Transverse colon (tissue), 4 donors: ENCODE results near the gene FOCAD. TPM values are rescaled to one million over a fixed set of nuclear protein-coding genes. Genes with fewer than 3 reads are reported as not detected.

Source experiments
- DNase-seq: peaks from one replicate; pipeline ENCODE4 v3.0.0-alpha.2; 2019
- H3K27ac ChIP-seq, 4 donors: fragments of 200-600 bp; sonication (generic); 2 replicates each; pipeline ENCODE4 v1.5.1; 2016 to 2018; ENCODE audit warnings: inconsistent platforms in 4 of 4
- H3K27me3 ChIP-seq: fragments of 200-600 bp; sonication (generic); 2 replicates; pipeline ENCODE4 v1.5.1; 2017; ENCODE audit warnings: inconsistent platforms
- H3K36me3 ChIP-seq, 4 donors: fragments of 200-600 bp; sonication (generic); 2 replicates each; pipeline ENCODE4 v1.5.1; 2017 to 2019; ENCODE audit warnings: inconsistent platforms in 4 of 4
- H3K4me1 ChIP-seq, 4 donors: fragments of 200-600 bp; sonication (generic); 2 replicates each; pipeline ENCODE4 v1.5.1; 2017 to 2020; ENCODE audit warnings: inconsistent platforms in 4 of 4
- H3K4me3 ChIP-seq, 4 donors: fragments of 200-600 bp; sonication (generic); 1 replicate in 1 of 4; 2 replicates in 3 of 4; pipeline versions ENCODE4 v1.5.1 to v1.6.1; 2017 to 2019; ENCODE audit warnings: inconsistent platforms in 4 of 4
- H3K9me3 ChIP-seq, 2 donors: fragments of 200-600 bp; sonication (generic); 2 replicates each; pipeline ENCODE4 v1.5.1; 2017 to 2019; ENCODE audit warnings: inconsistent platforms in 2 of 2
- EP300 ChIP-seq: sonication (generic); formaldehyde crosslinking; IDR thresholded peaks from one replicate; pipeline ENCODE4 v1.6.1; 2017; ENCODE audit warnings: antibody characterized with exemption, low read depth
- POLR2A ChIP-seq: fragments of 450-650 bp; IDR thresholded peaks from one replicate; pipeline ENCODE4 v1.6.1; 2016; ENCODE audit warnings: antibody characterized with exemption, mild to moderate bottlenecking, moderate library complexity
- POLR2AphosphoS5 ChIP-seq, 3 donors: sonication (generic); formaldehyde crosslinking; IDR thresholded peaks; one replicate each; pipeline ENCODE4 v1.6.1; 2016; ENCODE audit warnings: antibody characterized with exemption in 3 of 3
- WGBS, 2 donors: methylation state at CpG; one replicate each; pipeline ENCODE4 v1.1.5; 2018; ENCODE audit warnings: low coverage in 1 of 2; 5-methylcytosine and 5-hydroxymethylcytosine counted together
- in situ Hi-C, 4 donors: fragments of 200-750 bp; cut with MboI; loops; one replicate each; pipeline versions ENCODE4 v1.15.0 to v1.15.1; 2017; ENCODE audit warnings: low sequenced_read_pairs in 3 of 4, low pct_ligation_motif_present in 1 of 4, low pct_unique_long_range_greater_than_20kb in 1 of 4
- intact Hi-C: fragments of 100-400 bp; cut with DNase I; formaldehyde crosslinking; loops from one replicate; pipeline ENCODE4 v1.15.1; 2023; ENCODE audit warnings: low total_unique reads
- total RNA-seq, 4 donors: library from RNA; depleted of rRNA; stranded (reverse); fragments of >200 nt; gene quantifications; one replicate each; pipeline ENCODE4 v1.1.0, GENCODE V29; 2016
- TF ChIP-seq, protein P1 (sequence below), 5 experiments: fragments of 200-600 bp in 3 of 5; fragments of 450-650 bp in 2 of 5; sonication (generic) in 3 of 5; IDR thresholded peaks; 1 replicate in 2 of 5; 2 replicates in 3 of 5; pipeline ENCODE4 v1.5.1; 2016 to 2017; ENCODE audit warnings: antibody characterized with exemption in 5 of 5, inconsistent platforms in 3 of 5, mild to moderate bottlenecking in 2 of 5, moderate library complexity in 1 of 5

The FOCAD gene
- total RNA-seq, 4 donors from 2014 or later, result 7.8 to 41.2 (median 32.0) TPM

DNA sequence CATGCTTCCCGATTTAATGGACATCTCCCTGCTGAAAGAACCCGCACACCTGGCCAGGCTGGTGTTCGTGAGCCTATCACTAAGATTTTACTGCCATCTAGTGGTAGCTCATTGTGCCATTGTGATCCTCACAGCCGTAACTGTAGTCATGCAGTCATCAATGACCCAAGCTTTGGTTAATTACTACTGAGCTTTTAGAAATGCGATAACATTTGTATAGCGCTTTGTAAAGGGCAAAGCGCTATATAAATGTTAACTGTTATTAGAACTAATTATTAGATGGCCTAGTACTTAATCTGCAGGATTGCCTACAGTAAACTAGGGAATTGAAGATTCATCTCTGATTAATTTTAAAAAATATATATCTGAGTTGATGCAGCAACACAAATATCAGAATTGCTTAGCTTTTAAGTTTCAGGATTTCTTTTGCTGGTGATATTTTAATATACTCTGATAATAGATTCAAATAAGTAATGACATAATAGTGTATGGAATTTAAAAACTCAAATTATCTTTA lies 257.2 kb downstream of the FOCAD start:
- no peak overlapping the region for H3K27ac ChIP-seq
- in situ Hi-C loops, result loop anchor here (5.0 to 25.0 kb wide), 7 partner anchors 304 to 1016 kb away; partner anchors contain the start of gene MLLT3 (in 1 of the 4)
- DNase-seq, result peak; percentile 50
- 7 to 10% methylated on average over 3 to 7 of the region's 7 CpGs for WGBS, 2 donors
- H3K4me3 ChIP-seq, result no peak overlapping the region
- H3K27me3 ChIP-seq, result no peaks in the 10 kb centered on the region
- H3K9me3 ChIP-seq, result no peaks in the 10 kb centered on the region
- intact Hi-C loops, result loop anchor here (5.0 to 10.0 kb wide), 2 partner anchors 316 to 1014 kb away; partner anchors contain the start of gene MLLT3
- no peaks in the 10 kb centered on the region for H3K36me3 ChIP-seq
- TF ChIP-seq POLR2A, result no peak
- TF ChIP-seq EP300, result no peak
- TF ChIP-seq, protein P1, sequence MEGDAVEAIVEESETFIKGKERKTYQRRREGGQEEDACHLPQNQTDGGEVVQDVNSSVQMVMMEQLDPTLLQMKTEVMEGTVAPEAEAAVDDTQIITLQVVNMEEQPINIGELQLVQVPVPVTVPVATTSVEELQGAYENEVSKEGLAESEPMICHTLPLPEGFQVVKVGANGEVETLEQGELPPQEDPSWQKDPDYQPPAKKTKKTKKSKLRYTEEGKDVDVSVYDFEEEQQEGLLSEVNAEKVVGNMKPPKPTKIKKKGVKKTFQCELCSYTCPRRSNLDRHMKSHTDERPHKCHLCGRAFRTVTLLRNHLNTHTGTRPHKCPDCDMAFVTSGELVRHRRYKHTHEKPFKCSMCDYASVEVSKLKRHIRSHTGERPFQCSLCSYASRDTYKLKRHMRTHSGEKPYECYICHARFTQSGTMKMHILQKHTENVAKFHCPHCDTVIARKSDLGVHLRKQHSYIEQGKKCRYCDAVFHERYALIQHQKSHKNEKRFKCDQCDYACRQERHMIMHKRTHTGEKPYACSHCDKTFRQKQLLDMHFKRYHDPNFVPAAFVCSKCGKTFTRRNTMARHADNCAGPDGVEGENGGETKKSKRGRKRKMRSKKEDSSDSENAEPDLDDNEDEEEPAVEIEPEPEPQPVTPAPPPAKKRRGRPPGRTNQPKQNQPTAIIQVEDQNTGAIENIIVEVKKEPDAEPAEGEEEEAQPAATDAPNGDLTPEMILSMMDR (IDR thresholded peaks at IDR 0.05), result peak; percentile 72 to 83 (median 79)
- H3K4me1 ChIP-seq, result peaks cover 0 to 3% (median 0%) of the 10 kb centered on the region in 4 donors

DNA sequence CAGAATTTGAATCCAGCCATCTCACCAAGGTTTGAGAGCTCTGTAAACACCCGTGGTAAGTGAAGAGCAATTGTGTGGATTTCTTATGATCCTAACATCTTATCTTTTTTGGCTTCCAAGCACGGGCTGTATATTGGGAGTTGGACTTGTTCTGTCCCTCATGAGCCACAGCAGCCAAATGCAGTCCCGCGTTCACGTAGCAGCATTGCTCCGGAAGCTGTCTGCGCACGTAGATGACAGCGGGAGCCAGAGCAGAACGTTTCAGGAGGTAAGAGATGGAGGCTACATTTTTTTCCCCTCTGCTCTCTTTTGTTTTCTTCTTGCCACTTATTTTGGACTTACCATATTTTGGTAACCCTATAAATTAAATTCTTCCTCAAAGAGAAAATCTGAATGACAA lies 260.4 kb downstream of the FOCAD start:
- H3K4me1 ChIP-seq, result peaks cover 0 to 3% (median 0%) of the 10 kb centered on the region in 4 donors
- peaks cover 0 to 2% (median 0%) of the 10 kb centered on the region in 4 donors for H3K36me3 ChIP-seq
- H3K9me3 ChIP-seq, result no peaks in the 10 kb centered on the region
- in situ Hi-C loops, result loop anchor here (5.0 to 25.0 kb wide), 7 partner anchors 307 to 1020 kb away; partner anchors contain the start of gene MLLT3 (in 1 of the 4)
- H3K27me3 ChIP-seq, result no peaks in the 10 kb centered on the region
- no peak for DNase-seq
- H3K4me3 ChIP-seq, result no peak overlapping the region
- intact Hi-C loops, result loop anchor here (5.0 to 10.0 kb wide), 2 partner anchors 320 to 1017 kb away; partner anchors contain the start of gene MLLT3
- H3K27ac ChIP-seq, result no peak overlapping the region
- WGBS, 2 donors, result 79 to 90% methylated on average over 6 to 10 of the region's 10 CpGs
- TF ChIP-seq EP300 (no peak), POLR2AphosphoS5 (IDR thresholded peaks at IDR 0.05) (no peak), POLR2A (no peak)
- TF ChIP-seq, protein P1 (IDR thresholded peaks at IDR 0.05), result no peak

DNA sequence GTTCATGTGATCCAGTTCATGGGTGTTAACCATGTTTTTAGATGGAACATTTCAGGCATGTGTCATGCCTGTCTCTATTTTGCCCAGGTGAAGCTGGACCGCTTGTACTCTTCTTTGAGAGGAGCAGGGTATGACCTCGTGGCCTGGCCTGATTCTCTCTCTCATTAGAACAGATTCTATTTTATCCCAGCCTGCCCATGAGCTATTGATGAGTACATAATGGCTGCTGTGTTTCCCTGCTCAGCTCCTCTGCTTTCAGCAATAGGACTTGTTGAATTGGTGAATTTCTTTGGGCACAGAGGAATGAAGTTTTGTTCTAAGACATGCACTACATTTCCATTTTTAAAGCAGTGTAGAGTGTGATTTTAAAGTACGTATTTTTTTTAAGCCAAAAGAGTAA lies 261.2 kb downstream of the FOCAD start:
- Histone ChIP-seq H3K4me1 (peaks cover 0 to 3% (median 0%) of the 10 kb centered on the region in 4 donors), H3K4me3 (no peak overlapping the region), H3K36me3 (peaks cover 0 to 6% (median 0%) of the 10 kb centered on the region in 4 donors), H3K27ac (no peak overlapping the region), H3K9me3 (no peaks in the 10 kb centered on the region), H3K27me3 (no peaks in the 10 kb centered on the region)
- in situ Hi-C loops, result loop anchor here (10.0 to 25.0 kb wide), 5 partner anchors 308 to 1020 kb away; partner anchors contain the start of gene MLLT3 (in 1 of the 4)
- intact Hi-C loops, result loop anchor here (10.0 kb wide), 1 partner anchor 320 kb away; the partner anchor contains the start of gene MLLT3
- TF ChIP-seq, protein P1 (IDR thresholded peaks at IDR 0.05), result no peak
- TF ChIP-seq EP300 (no peak), POLR2AphosphoS5 (IDR thresholded peaks at IDR 0.05) (no peak), POLR2A (no peak)
- DNase-seq, result no peak
- WGBS, 2 donors, result 85% methylated on average over 3 of the region's 3 CpGs

DNA sequence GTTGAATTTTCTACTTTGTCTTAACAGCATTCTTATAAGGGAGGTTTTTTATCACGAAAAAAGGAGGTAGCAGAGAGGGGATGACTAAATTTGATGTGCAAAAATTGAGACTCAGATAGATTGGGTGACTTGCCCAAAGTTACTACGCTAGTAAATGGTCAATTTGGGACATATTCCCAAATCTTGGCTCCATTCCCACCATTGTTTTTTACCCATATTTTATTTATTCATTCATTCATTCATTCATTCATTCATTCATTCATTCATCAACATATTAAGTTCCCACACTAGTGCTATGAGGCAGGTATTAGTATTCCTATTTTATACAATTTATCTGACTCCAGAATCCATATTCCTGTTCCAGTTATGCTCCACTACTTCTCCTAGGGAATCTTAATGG lies 261.8 kb downstream of the FOCAD start:
- in situ Hi-C loops (loop anchor here (10.0 to 25.0 kb wide), 5 partner anchors 309 to 1021 kb away; partner anchors contain the start of gene MLLT3 (in 1 of the 4)), intact Hi-C loops (loop anchor here (10.0 kb wide), 1 partner anchor 321 kb away; the partner anchor contains the start of gene MLLT3)
- WGBS, 2 donors, result 93 to 94% methylated on average over 2 of the region's 2 CpGs
- H3K4me1 ChIP-seq, result peaks cover 0 to 2% (median 0%) of the 10 kb centered on the region in 4 donors
- no peak overlapping the region for H3K27ac ChIP-seq
- no peaks in the 10 kb centered on the region for H3K9me3 ChIP-seq
- DNase-seq, result no peak
- peaks cover 0 to 10% (median 0%) of the 10 kb centered on the region in 4 donors for H3K36me3 ChIP-seq
- H3K27me3 ChIP-seq, result no peaks in the 10 kb centered on the region
- TF ChIP-seq, protein P1 (IDR thresholded peaks at IDR 0.05), result no peak
- TF ChIP-seq POLR2AphosphoS5 (IDR thresholded peaks at IDR 0.05) (no peak), POLR2A (no peak), EP300 (no peak)
- no peak overlapping the region for H3K4me3 ChIP-seq
